ENCODE results near the gene FBXO2. TPM values are rescaled to one million over a fixed set of nuclear protein-coding genes. Genes with fewer than 3 reads are reported as not detected.
"Not testable (repeated sequence)": the region's sequence is repeated elsewhere in the genome, so short reads cannot be mapped to it uniquely, and the experiment has no call there.

FBXO2 gene
- total RNA-seq, 1 experiment from 2014 or later = 3.6 TPM

- DNase-seq (ENCODE audit: low read depth) = no peak
- in situ Hi-C loops (cut with HindIII; ENCODE audit: low pct_unique_long_range_greater_than_20kb, low sequenced_read_pairs) = no loop called here
Observed at GRCh38 chr1:11611638-11612327, 42.4 kb downstream of the FBXO2 start.

GRCh38 chr1:11610629-11611180 is 43.5 kb downstream of the FBXO2 start:
- DNase-seq (ENCODE audit: low read depth) = no peak
- in situ Hi-C loops (cut with HindIII; ENCODE audit: low pct_unique_long_range_greater_than_20kb, low sequenced_read_pairs) = no loop called here

GRCh38 chr1:11609378-11609777 is 44.9 kb downstream of the FBXO2 start:
- in situ Hi-C loops (cut with HindIII; ENCODE audit: low pct_unique_long_range_greater_than_20kb, low sequenced_read_pairs); DNase-seq (ENCODE audit: low read depth): not testable (repeated sequence)

- DNase-seq (ENCODE audit: low read depth); in situ Hi-C loops (cut with HindIII; ENCODE audit: low pct_unique_long_range_greater_than_20kb, low sequenced_read_pairs): not testable (repeated sequence)
Observed at GRCh38 chr1:11608596-11609130, 45.6 kb downstream of the FBXO2 start.

DNA sequence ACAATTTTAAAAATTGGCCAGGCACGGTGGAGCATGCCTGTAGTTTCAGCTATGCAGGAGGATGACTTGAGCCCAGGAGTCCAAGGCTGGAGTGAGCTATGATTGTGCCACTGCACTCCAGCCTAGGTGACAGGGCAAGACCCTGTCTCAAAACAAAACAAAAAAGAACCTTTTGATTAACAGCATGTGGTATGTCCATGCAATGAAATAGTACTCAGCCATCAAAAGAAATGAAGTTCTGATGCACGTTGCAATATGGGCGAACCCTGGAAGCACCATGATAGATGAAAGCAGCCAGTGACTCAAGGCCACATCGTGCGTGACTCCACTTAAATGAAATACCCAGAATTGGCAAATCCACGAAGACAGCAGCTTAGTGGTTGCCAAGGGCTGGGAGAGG is 47.5 kb downstream of the FBXO2 start:
- in situ Hi-C loops (cut with HindIII; ENCODE audit: low pct_unique_long_range_greater_than_20kb, low sequenced_read_pairs) = no loop called here
- DNase-seq (ENCODE audit: low read depth) = no peak

DNA sequence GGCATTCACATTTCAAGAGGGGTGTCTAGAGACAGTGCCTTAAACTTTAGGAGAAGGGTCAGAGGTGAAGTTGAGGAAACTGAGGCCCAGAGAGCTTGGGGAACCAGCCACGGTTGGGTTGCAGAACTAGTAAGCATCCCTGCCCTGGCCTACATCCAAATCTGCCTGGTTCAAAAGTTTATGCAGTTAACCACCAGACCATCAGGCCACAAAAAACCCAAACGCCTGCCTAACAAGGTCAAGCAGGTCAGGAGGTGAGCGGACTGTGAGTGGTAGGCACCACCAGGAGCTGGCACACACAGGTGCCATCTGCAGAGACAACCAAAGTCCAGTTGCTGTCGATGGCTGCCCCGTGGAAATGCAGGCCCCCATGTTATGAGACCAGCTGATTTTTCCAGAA is 51.2 kb downstream of the FBXO2 start:
- in situ Hi-C loops (cut with HindIII; ENCODE audit: low pct_unique_long_range_greater_than_20kb, low sequenced_read_pairs) = no loop called here
- no peak for DNase-seq (ENCODE audit: low read depth)

- DNase-seq (ENCODE audit: low read depth) = no peak
- in situ Hi-C loops (cut with HindIII; ENCODE audit: low pct_unique_long_range_greater_than_20kb, low sequenced_read_pairs) = no loop called here
Observed at GRCh38 chr1:11602424-11602823, 51.8 kb downstream of the FBXO2 start.

DNA sequence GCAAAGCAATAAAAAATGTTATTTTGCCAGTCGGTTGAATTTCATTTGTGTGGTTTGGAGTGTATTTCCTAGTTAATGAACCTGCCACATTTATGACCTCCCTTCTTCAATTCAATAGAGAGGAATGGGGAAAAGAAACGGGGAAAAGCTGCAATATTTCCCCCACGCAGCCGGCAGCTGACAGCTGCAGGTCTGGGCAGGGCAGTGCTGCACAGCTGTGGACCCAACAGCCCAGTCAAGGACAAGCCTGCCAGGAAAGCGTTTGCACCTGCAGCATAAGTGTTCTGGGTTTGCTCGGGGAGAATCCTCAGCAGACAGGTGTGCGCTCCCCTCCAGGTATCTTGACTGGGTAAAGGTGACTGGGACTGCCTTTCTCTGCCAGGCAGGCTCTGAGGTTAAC is 53.4 kb downstream of the FBXO2 start:
- in situ Hi-C loops (cut with HindIII; ENCODE audit: low pct_unique_long_range_greater_than_20kb, low sequenced_read_pairs) = no loop called here
- DNase-seq (ENCODE audit: low read depth) = no peak

- in situ Hi-C loops (cut with HindIII; ENCODE audit: low pct_unique_long_range_greater_than_20kb, low sequenced_read_pairs) = no loop called here
Observed at GRCh38 chr1:11599891-11600576, 54.2 kb downstream of the FBXO2 start.

GRCh38 chr1:11598461-11598860 is 55.8 kb downstream of the FBXO2 start:
- no peak for DNase-seq (ENCODE audit: low read depth)
- in situ Hi-C loops (cut with HindIII; ENCODE audit: low pct_unique_long_range_greater_than_20kb, low sequenced_read_pairs) = no loop called here

More at GRCh38 chr1:11599891-11600576, 54.2 kb downstream of the FBXO2 start:
- no peak for DNase-seq (ENCODE audit: low read depth)

Other genes with a start within 250 kb of the FBXO2 start
- gene DISP3, start 175.3 kb downstream of the FBXO2 start, total RNA-seq (2014; rRNA removed; shearing (Covaris generic); ENCODE audit: low replicate concordance) = 0.27 TPM in 1 of 2 replicates, not detected in the other
- gene FBXO44, start 448 bp upstream of the FBXO2 start, total RNA-seq (2014; rRNA removed; shearing (Covaris generic); ENCODE audit: low replicate concordance) = 11.0 and 14.2 TPM in 2 replicates
- 17.4 and 51.1 TPM in 2 replicates for gene FBXO6, start 9.8 kb upstream of the FBXO2 start, total RNA-seq (2014; rRNA removed; shearing (Covaris generic); ENCODE audit: low replicate concordance)
- gene MAD2L2, start 26.7 kb upstream of the FBXO2 start, total RNA-seq (2014; rRNA removed; shearing (Covaris generic); ENCODE audit: low replicate concordance) = 91.7 and 96.7 TPM in 2 replicates
- gene DRAXIN, start 37.3 kb upstream of the FBXO2 start, total RNA-seq (2014; rRNA removed; shearing (Covaris generic); ENCODE audit: low replicate concordance) = not detected in 2 replicates
- gene AGTRAP, start 81.7 kb upstream of the FBXO2 start, total RNA-seq (2014; rRNA removed; shearing (Covaris generic); ENCODE audit: low replicate concordance) = 106 and 116 TPM in 2 replicates
- 0.58 and 0.95 TPM in 2 replicates for gene C1orf167, start 107.8 kb upstream of the FBXO2 start, total RNA-seq (2014; rRNA removed; shearing (Covaris generic); ENCODE audit: low replicate concordance)
- 12.0 and 18.2 TPM in 2 replicates for gene MTHFR, start 151.5 kb upstream of the FBXO2 start, total RNA-seq (2014; rRNA removed; shearing (Covaris generic); ENCODE audit: low replicate concordance)
- 5.6 and 7.4 TPM in 2 replicates for gene CLCN6, start 151.8 kb upstream of the FBXO2 start, total RNA-seq (2014; rRNA removed; shearing (Covaris generic); ENCODE audit: low replicate concordance)
- gene NPPA, start 193.4 kb upstream of the FBXO2 start, total RNA-seq (2014; rRNA removed; shearing (Covaris generic); ENCODE audit: low replicate concordance) = not detected in 2 replicates
- gene NPPB, start 204.5 kb upstream of the FBXO2 start, total RNA-seq (2014; rRNA removed; shearing (Covaris generic); ENCODE audit: low replicate concordance) = not detected in 2 replicates

Measured in Caki2 (cell line).